HT1080 (cell line): ENCODE results near the gene FAM199X. TPM values are rescaled to one million over a fixed set of nuclear protein-coding genes. Genes with fewer than 3 reads are reported as not detected.
"Not testable (repeated sequence)": the region's sequence is repeated elsewhere in the genome, so short reads cannot be mapped to it uniquely, and the experiment has no call there.

Experiments
- DNase-seq: peaks from one replicate; pipeline ENCODE4 v3.0.0-alpha.2; 2015; ENCODE audit warnings: low read depth
- total RNA-seq: library from RNA; depleted of rRNA; stranded (reverse); fragments of >200 nt; shearing (Covaris generic); gene quantifications from 2 replicates; pipeline ENCODE4 v1.2.3, GENCODE V29; 2014; rRNA removed

FAM199X gene
- total RNA-seq, 1 experiment from 2014 or later = 30.9 TPM

DNA sequence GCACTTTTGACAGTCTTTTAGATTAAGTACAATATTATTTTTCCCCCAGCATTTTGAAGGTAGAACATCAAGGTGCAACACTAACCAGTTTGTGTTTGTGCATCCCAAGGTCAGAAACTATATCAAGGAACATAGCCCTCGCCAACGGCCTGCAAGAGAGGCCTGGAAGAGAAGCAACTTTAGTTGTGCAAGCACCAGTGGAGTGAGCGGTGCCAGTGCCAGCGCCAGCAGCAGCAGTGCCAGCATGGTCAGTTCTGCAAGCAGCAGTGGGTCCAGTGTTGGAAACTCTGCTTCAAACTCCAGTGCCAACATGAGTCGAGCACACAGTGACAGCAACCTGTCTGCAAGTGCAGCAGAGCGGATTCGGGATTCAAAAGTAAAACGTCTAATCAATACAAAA lies 21.7 kb downstream of the FAM199X start:
- no peak for DNase-seq

DNA sequence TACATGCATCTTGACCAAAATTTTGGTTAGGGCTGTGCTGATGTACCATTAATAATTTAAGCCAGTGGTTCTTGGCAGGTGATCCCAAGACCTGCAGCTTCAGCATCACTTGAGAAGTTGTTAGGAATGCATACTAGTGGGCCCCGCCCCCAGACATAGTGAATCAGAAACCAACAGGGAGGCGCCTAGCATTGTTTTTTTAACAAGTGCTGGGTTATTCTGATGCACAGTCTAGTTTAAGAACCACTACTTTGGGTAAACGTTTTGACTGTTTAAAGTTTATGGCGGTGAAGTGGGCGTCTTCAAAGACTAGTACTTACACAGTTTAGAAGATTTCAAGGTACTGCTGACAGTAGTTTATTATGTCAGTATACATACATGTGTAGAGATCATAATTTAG lies 23.6 kb downstream of the FAM199X start:
- no peak for DNase-seq

DNA sequence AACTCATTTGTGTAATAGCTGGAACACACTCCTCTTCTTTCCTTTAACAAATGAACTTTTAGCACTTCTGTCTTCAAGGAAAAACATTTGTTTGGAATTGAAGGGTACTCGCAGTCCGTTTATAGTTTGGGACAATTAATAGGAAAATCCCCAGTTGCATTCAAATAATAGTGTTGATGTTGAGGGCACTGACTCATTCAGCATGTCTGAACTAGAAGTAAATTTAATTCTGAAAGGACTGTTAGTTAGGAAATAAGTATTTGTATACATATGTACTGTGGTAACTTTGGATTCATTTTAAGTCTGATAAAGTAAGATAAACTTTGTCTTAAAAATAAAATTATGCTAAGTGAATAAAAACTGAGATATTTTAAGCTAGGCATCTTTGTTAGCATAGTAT lies 27.2 kb downstream of the FAM199X start:
- no peak for DNase-seq

DNA sequence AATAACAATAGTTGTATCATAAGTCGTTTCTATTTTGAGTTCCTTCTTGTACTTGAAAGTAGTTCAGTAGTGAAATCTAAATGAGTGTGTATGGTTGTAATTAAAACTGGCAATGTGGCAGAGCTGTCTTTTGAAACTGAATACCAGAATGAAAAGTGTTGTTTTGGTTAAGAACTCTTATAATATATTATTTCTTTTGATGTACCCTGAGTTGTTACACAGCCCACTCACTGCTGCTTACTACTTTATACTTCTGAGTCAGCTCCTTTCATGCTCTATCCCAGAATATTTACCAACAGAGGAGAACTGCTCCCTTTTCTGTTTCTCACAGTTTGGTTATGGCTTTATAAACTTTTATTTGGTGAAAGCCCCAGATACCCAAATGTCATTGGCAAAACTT lies 28.8 kb downstream of the FAM199X start:
- no peak for DNase-seq

DNA sequence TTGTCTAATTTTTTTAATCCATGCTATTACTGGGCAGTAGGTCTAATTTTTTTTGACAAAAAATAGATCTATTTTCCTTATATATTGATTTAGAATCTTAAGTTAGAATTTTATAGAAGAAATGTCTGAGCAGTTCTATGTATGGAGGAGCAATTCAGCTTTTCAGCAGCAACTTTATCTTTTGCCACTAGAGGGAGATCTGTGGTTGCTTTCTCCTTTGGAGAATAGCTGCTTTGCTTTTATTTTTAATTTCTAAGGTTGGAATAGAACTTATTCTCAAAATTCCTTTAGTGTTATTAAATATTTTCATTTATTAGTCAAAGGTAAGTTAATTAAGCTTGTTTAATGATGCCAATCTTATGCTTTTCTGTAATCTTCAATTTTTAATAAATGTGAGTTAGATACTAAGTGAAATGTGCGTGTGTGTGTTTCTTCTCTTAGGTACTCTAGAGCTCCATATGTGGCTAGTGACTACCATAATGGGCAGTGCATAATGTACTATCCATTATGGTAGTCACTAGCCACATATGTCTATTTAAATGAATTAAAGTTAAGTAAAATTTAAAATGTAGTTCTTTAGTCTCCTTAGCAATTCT lies 29.3 kb downstream of the FAM199X start:
- peak; percentile 8 for DNase-seq

DNA sequence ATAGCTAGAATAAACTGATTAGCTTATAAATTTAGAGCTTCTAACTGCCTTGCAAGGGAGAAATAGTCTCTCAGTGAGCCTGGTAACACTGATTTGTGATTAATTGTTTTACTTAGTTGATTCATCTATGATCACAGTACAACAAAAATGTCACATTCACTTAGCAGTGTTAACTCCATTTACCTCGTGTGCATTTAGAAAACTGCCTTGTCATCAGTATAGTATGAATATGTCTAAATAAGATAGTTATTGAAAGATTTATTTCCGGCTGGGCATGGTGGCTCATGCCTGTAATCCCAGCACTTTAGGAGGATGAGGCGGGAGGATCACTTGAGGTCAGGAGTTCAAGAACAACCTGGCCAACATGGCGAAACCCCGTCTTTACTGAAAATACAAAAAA lies 39.3 kb downstream of the FAM199X start:
- DNase-seq = no peak

DNA sequence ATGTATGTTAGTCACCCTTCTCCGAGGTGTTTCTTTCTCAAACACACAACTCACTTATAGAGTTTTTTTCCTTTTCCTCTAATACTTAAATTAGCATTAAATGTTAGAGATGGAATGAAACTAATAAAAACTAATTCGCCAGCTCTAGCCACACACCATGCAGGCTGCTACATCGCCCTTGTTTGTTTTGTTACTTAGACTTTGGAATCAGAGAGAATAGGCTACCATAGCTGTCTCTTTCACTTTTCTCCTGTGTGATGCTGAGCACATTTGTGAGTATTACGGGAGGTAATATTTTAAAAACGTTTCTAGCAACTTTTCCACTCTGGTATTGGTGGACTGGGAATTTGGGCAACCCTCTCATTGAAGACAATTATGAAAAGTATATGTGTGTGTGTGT lies 44.9 kb downstream of the FAM199X start:
- DNase-seq = no peak

DNA sequence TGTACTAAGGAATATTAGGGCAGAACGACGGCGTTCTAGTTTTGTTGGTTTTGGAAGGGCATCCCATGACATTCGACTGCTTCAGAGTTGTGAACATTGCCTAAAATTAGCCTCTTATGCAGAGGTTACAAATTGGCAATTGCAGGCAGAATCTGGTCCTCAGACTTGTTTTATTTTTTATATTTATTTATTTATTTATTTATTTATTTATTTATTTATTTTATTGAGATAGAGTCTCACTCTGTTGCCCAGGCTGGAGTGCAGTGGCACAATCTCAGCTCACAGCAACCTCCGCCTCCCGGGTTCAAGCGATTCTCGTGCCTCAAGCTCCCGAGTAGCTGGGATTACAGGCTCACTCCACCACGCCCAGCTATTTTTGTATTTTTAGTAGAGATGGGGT lies 63.8 kb downstream of the FAM199X start:
- not testable (repeated sequence) for DNase-seq

Other genes with a start within 250 kb of the FAM199X start
- gene TMSB15B, start 203.8 kb upstream of the FAM199X start, total RNA-seq = 2.5 and 4.3 TPM in 2 replicates
- gene H2BW1, start 152.7 kb upstream of the FAM199X start, total RNA-seq = not detected in 2 replicates
- not detected in 2 replicates for gene H2BW2, start 126.5 kb upstream of the FAM199X start, total RNA-seq
- gene TMSB15C, start 90.2 kb upstream of the FAM199X start, total RNA-seq = 0.35 and 0.73 TPM in 2 replicates
- 0.94 and 1.2 TPM in 2 replicates for gene ZCCHC18, start 53.9 kb upstream of the FAM199X start, total RNA-seq
- 6.9 and 12.6 TPM in 2 replicates for gene SLC25A53, start 9.4 kb upstream of the FAM199X start, total RNA-seq
- gene ESX1, start 88.5 kb downstream of the FAM199X start, total RNA-seq = 0.11 TPM in 1 of 2 replicates, not detected in the other